Esophagus muscularis mucosa (tissue), 4 donors: ENCODE data around the gene MSI2. TPM values are rescaled to one million over a fixed set of nuclear protein-coding genes. Genes with fewer than 3 reads are reported as not detected.

Source experiments
- DNase-seq: peaks from one replicate; pipeline ENCODE4 v3.0.0-alpha.2; 2017; ENCODE audit errors: extremely low spot score
- H3K27ac ChIP-seq, 4 donors: fragments of 200-600 bp; sonication (generic); replicated peaks in 1 of 4; 1 replicate in 3 of 4; 2 replicates in 1 of 4; pipeline ENCODE4 v1.5.1; 2016 to 2019; ENCODE audit warnings: mild to moderate bottlenecking in 1 of 4
- H3K27me3 ChIP-seq, 4 donors: fragments of 200-600 bp; sonication (generic); one replicate each; pipeline versions ENCODE4 v1.5.1 to v1.6.0; 2016 to 2019
- H3K36me3 ChIP-seq, 4 donors: fragments of 200-600 bp; sonication (generic); one replicate each; pipeline ENCODE4 v1.5.1; 2016 to 2019
- H3K4me1 ChIP-seq, 4 donors: fragments of 200-600 bp; sonication (generic); one replicate each; pipeline ENCODE4 v1.5.1; 2016 to 2019
- H3K4me3 ChIP-seq, 4 donors: fragments of 200-600 bp; sonication (generic); 1 replicate in 2 of 4; 2 replicates in 2 of 4; pipeline ENCODE4 v1.5.1; 2016 to 2019; ENCODE audit warnings: mild to moderate bottlenecking in 4 of 4, moderate library complexity in 1 of 4
- H3K9me3 ChIP-seq, 4 donors: fragments of 200-600 bp; sonication (generic); 1 replicate in 3 of 4; 2 replicates in 1 of 4; pipeline ENCODE4 v1.5.1; 2016 to 2019
- CTCF ChIP-seq, 3 experiments: fragments of 200-600 bp in 2 of 3; fragments of 450-650 bp in 1 of 3; sonication (generic) in 2 of 3; IDR thresholded peaks; one replicate each; pipeline ENCODE4 v1.5.1; 2017 to 2019; ENCODE audit warnings: antibody characterized with exemption in 3 of 3, mild to moderate bottlenecking in 2 of 3, moderate library complexity in 1 of 3
- EP300 ChIP-seq: sonication (generic); formaldehyde crosslinking; IDR thresholded peaks from one replicate; pipeline ENCODE4 v1.6.1; 2017; ENCODE audit warnings: antibody characterized with exemption
- POLR2A ChIP-seq: fragments of 450-650 bp; IDR thresholded peaks from one replicate; pipeline ENCODE4 v1.6.1; 2017; ENCODE audit warnings: antibody characterized with exemption, moderate library complexity, mild to moderate bottlenecking, low read depth
- POLR2AphosphoS5 ChIP-seq, 2 donors: sonication (generic); formaldehyde crosslinking; IDR thresholded peaks; one replicate each; pipeline ENCODE4 v1.6.1; 2017; ENCODE audit warnings: antibody characterized with exemption in 2 of 2
- WGBS: methylation state at CpG from one replicate; pipeline ENCODE4 v1.1.5; 2018; 5-methylcytosine and 5-hydroxymethylcytosine counted together
- intact Hi-C: fragments of 100-400 bp; cut with DNase I; formaldehyde crosslinking; loops from one replicate; pipeline ENCODE4 v1.15.1; 2023
- total RNA-seq, 4 donors: library from RNA; depleted of rRNA; stranded (reverse); fragments of >200 nt; gene quantifications; one replicate each; pipeline versions ENCODE4 v1.1.0 to v1.2.1, GENCODE V29; 2016

Gene MSI2
- total RNA-seq, 4 donors from 2014 or later: 28.8 to 39.0 (median 29.6) TPM

GRCh38 chr17:57284583-57284982 lies 28.3 kb downstream of the MSI2 start:
- Histone ChIP-seq H3K27me3 (no peaks in the 10 kb centered on the region), H3K27ac (no peak overlapping the region), H3K36me3 (peaks cover 0 to 10% (median 0%) of the 10 kb centered on the region in 4 donors), H3K4me1 (peaks cover 26 to 46% (median 30%) of the 10 kb centered on the region in 4 donors), H3K4me3 (no peak overlapping the region), H3K9me3 (no peaks in the 10 kb centered on the region)
- DNase-seq: no peak
- 86% methylated on average over 3 of the region's 3 CpGs for WGBS
- intact Hi-C loops: no loop called here
- no peak for TF ChIP-seq EP300
- TF ChIP-seq CTCF (IDR thresholded peaks at IDR 0.05): no peak
- TF ChIP-seq POLR2AphosphoS5 (IDR thresholded peaks at IDR 0.05): no peak
- TF ChIP-seq POLR2A: no peak

- TF ChIP-seq POLR2AphosphoS5 (IDR thresholded peaks at IDR 0.05): no peak
- no peak for TF ChIP-seq CTCF (IDR thresholded peaks at IDR 0.05)
- no peak for TF ChIP-seq EP300
- no peak for TF ChIP-seq POLR2A
- Histone ChIP-seq H3K27ac (no peak overlapping the region), H3K9me3 (no peaks in the 10 kb centered on the region), H3K36me3 (peaks cover 0 to 10% (median 0%) of the 10 kb centered on the region in 4 donors), H3K4me1 (peaks cover 26 to 48% (median 34%) of the 10 kb centered on the region in 4 donors), H3K4me3 (no peak overlapping the region), H3K27me3 (no peaks in the 10 kb centered on the region)
- no peak for DNase-seq
- WGBS: 87% methylated on average over 12 of the region's 13 CpGs
- intact Hi-C loops: no loop called here
Measured at GRCh38 chr17:57284984-57285646, 28.8 kb downstream of the MSI2 start.

GRCh38 chr17:57285701-57286100 lies 29.4 kb downstream of the MSI2 start:
- TF ChIP-seq CTCF (IDR thresholded peaks at IDR 0.05) (no peak), EP300 (no peak), POLR2AphosphoS5 (IDR thresholded peaks at IDR 0.05) (no peak), POLR2A (no peak)
- Histone ChIP-seq H3K36me3 (peaks cover 0 to 10% (median 0%) of the 10 kb centered on the region in 4 donors), H3K27me3 (no peaks in the 10 kb centered on the region), H3K9me3 (no peaks in the 10 kb centered on the region), H3K27ac (no peak overlapping the region), H3K4me3 (no peak overlapping the region), H3K4me1 (peaks cover 26 to 48% (median 34%) of the 10 kb centered on the region in 4 donors)
- DNase-seq: no peak
- WGBS: 69% methylated on average over 5 of the region's 5 CpGs
- intact Hi-C loops: no loop called here

- Histone ChIP-seq H3K4me1 (peaks cover 25 to 41% (median 33%) of the 10 kb centered on the region in 4 donors), H3K36me3 (peaks cover 0 to 1% (median 0%) of the 10 kb centered on the region in 4 donors), H3K27me3 (no peaks in the 10 kb centered on the region), H3K9me3 (no peaks in the 10 kb centered on the region), H3K27ac (no peak overlapping the region), H3K4me3 (no peak overlapping the region)
- no peak for DNase-seq
- TF ChIP-seq POLR2AphosphoS5 (IDR thresholded peaks at IDR 0.05) (no peak), EP300 (no peak), POLR2A (no peak), CTCF (IDR thresholded peaks at IDR 0.05) (no peak)
- WGBS: 89% methylated on average over 17 of the region's 17 CpGs
- intact Hi-C loops: no loop called here
Measured at GRCh38 chr17:57286399-57287105, 30.2 kb downstream of the MSI2 start.
